SK-N-MC (cell line): ENCODE results near the gene USF1.

Experiments
- DNase-seq: peaks from one replicate; pipeline ENCODE4 v3.0.0-alpha.2; 2011; ENCODE audit warnings: low read depth, low spot score
- H3K27ac ChIP-seq: fragments of 200-600 bp; sonication (generic); 2 replicates; pipeline ENCODE4 v1.5.1; 2016; ENCODE audit warnings: mixed run types
- H3K36me3 ChIP-seq: fragments of 200-600 bp; sonication (generic); 2 replicates; pipeline ENCODE4 v1.6.1; 2017; ENCODE audit warnings: antibody characterized with exemption, low read length, mixed read lengths; ENCODE audit not compliant: insufficient read depth
- H3K4me3 ChIP-seq: fragments of 200-600 bp; sonication (generic); 2 replicates; pipeline ENCODE4 v1.5.1; 2016
- H3K9ac ChIP-seq: fragments of 200-600 bp; sonication (generic); 2 replicates; pipeline ENCODE4 v1.8.0; 2017; ENCODE audit warnings: mixed run types, mixed read lengths; ENCODE audit not compliant: insufficient read length
- H3K9me3 ChIP-seq: fragments of 200-600 bp; sonication (generic); 2 replicates; pipeline ENCODE4 v1.6.1; 2017; ENCODE audit warnings: low read depth, mild to moderate bottlenecking, antibody characterized with exemption, low read length, moderate library complexity, mixed read lengths
- EZH2 ChIP-seq: fragments of 200-600 bp; sonication (generic); IDR thresholded peaks from one replicate; pipeline ENCODE4 v1.6.1; 2017; ENCODE audit warnings: antibody characterized with exemption
- FOXP2 ChIP-seq: optimal IDR thresholded peaks from 2 replicates; pipeline ENCODE3; 2011; ENCODE audit warnings: mild to moderate bottlenecking, moderate library complexity; ENCODE audit not compliant: insufficient read depth; ENCODE audit errors: extremely low read length, control extremely low read depth
- POLR2AphosphoS5 ChIP-seq: IDR thresholded peaks from 2 replicates; pipeline ENCODE4 v1.6.1; 2012; ENCODE audit warnings: mild to moderate bottlenecking, low read depth, low read length, borderline replicate concordance

The USF1 gene

DNA sequence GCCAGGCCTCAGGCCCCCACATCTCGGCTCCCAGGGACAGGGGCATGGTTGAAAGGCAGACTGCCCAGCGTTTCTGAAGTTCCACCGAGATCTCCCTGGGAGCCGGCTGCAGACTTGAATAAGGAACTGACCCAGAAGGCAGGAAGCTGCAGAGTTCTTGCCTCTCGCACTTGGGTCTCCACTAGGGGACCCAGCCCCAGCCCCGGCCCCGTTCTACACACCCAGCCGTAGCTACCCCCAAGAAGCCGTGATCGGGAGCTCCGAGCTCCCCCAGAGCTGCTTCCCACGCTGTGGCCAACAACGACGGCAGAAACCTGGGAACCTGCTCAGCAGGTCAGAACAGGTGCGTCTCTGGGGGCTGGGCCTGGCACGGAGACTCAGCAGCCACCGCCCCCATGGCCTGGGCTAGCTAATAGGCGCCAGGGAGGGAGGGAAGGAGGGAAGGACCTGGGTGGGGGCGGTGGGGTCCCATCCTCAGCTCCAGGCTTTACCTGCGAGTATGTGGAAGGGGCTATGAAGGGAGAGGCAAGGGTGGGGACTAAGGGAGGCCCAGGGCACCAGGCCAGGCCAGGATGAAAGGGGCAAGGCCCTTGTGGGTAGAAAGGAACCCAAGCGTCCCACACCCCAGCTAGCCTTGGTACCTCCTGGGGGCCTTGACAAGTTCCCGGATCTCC lies 43.6 kb upstream of the USF1 start, which contains the start of gene NECTIN4:
NECTIN4 (minus strand) TSS at position 308 of the 674 bp plus-strand sequence; CDS start at position 46, 262 bp downstream.
- Histone ChIP-seq H3K27ac (no peak within 1 kb of the TSS), H3K9me3 (no peaks in the 10 kb centered on the region), H3K4me3 (no peak within 1 kb of the TSS), H3K9ac (no peak within 1 kb of the TSS), H3K36me3 (no peaks in the 10 kb centered on the region)
- no peak for TF ChIP-seq POLR2AphosphoS5
- no peak for TF ChIP-seq EZH2
- no peak for TF ChIP-seq FOXP2
- DNase-seq: no peak

DNA sequence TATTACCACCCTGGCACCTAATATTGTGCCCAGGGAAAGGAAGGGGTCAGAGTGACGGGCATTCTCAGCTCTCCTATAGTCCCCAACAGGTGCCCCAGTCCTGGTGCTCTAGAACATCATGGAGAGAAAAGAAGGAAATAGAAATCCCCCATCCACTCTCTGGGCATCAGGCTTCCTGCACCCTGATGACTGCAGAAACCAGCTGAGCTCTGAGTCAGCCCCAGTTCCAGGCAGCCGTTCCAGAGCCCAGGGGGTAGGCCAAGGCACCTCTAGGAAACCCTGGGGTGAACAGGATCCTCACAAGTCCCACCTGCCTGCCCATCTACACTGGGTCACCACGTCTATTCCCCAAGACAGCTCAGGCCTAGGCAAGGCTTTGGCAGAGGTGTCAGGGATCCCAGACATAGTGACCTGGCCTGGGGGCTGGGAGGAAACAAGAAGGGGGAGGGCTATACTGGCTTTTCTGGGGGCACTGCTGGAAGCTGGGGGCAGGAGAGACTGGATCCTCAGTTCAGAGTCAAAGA lies 42.9 kb upstream of the USF1 start:
- H3K36me3 ChIP-seq: no peaks in the 10 kb centered on the region
- no peak for DNase-seq
- no peaks in the 10 kb centered on the region for H3K9me3 ChIP-seq
- no peak overlapping the region for H3K4me3 ChIP-seq
- no peak overlapping the region for H3K27ac ChIP-seq
- no peak for TF ChIP-seq FOXP2
- no peak for TF ChIP-seq EZH2
- no peak for TF ChIP-seq POLR2AphosphoS5
- no peak overlapping the region for H3K9ac ChIP-seq

DNA sequence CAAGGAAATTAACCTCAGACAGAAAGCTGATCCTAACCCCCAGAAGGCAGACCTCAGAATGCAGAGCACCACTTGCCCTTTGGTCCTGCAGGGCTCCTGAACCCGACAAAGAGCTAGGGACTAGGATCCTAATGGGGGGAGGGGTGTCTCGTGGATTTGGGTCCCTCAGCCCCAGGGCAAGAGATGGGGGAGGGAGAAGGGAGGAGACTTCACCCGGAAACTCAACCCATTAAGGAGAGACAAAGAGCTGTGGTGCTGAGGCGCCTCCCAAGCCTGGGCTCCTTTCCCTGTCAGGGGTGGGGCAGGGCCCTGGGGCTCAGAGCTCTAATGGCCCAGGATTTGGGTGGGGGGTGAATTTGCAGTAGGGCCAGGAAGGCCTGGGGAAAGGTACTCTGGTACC lies 40.7 kb upstream of the USF1 start:
- H3K27ac ChIP-seq: no peak overlapping the region
- H3K4me3 ChIP-seq: no peak overlapping the region
- no peak overlapping the region for H3K9ac ChIP-seq
- H3K9me3 ChIP-seq: no peaks in the 10 kb centered on the region
- no peak for TF ChIP-seq FOXP2
- no peak for TF ChIP-seq POLR2AphosphoS5
- TF ChIP-seq EZH2: no peak
- no peaks in the 10 kb centered on the region for H3K36me3 ChIP-seq
- DNase-seq: no peak

DNA sequence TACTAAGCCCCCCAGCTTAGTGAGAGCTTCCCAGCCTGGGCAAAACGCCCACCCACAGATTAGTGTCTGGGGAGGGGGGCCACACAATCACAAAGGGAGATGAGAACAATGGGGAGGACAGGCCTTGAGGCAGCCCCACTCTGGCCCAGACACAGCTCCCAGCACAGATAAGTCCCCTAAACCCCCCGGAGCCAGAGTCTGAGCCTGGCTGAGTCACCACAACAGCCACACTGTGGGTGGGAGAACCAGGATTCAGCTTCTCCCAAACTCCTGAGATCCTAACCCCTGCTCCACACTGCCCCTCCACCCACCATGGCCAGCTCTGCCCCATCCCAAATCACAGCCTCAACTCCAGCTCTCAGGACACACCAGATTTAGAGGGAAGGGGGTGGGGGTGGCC lies 39.4 kb upstream of the USF1 start:
- Histone ChIP-seq H3K27ac (no peak overlapping the region), H3K9me3 (no peaks in the 10 kb centered on the region), H3K36me3 (no peaks in the 10 kb centered on the region), H3K4me3 (no peak overlapping the region), H3K9ac (no peak overlapping the region)
- DNase-seq: no peak
- TF ChIP-seq POLR2AphosphoS5 (no peak), EZH2 (no peak), FOXP2 (no peak)

DNA sequence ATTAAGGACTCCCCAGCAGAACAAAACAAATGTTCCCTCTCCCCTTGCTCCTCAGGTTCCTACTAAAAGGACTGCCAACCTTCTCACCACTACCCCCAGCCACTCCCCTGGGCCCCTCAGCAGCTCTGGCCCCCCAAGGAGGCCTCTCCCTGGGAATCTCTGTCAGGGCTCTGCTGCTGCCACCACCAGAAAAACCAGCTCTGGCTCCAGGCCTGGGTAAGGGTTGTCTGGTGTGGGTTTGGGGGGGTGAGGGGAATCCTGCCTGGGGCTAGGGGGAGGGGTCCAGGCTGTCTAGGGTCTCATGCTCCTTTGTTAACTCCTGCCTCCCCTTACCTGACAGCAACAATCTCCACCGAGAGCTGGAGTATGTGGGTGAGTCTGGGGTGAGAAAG lies 38.8 kb upstream of the USF1 start:
- no peaks in the 10 kb centered on the region for H3K9me3 ChIP-seq
- H3K4me3 ChIP-seq: no peak overlapping the region
- H3K27ac ChIP-seq: no peak overlapping the region
- H3K9ac ChIP-seq: no peak overlapping the region
- no peaks in the 10 kb centered on the region for H3K36me3 ChIP-seq
- no peak for TF ChIP-seq POLR2AphosphoS5
- no peak for TF ChIP-seq EZH2
- TF ChIP-seq FOXP2: no peak
- DNase-seq: no peak

DNA sequence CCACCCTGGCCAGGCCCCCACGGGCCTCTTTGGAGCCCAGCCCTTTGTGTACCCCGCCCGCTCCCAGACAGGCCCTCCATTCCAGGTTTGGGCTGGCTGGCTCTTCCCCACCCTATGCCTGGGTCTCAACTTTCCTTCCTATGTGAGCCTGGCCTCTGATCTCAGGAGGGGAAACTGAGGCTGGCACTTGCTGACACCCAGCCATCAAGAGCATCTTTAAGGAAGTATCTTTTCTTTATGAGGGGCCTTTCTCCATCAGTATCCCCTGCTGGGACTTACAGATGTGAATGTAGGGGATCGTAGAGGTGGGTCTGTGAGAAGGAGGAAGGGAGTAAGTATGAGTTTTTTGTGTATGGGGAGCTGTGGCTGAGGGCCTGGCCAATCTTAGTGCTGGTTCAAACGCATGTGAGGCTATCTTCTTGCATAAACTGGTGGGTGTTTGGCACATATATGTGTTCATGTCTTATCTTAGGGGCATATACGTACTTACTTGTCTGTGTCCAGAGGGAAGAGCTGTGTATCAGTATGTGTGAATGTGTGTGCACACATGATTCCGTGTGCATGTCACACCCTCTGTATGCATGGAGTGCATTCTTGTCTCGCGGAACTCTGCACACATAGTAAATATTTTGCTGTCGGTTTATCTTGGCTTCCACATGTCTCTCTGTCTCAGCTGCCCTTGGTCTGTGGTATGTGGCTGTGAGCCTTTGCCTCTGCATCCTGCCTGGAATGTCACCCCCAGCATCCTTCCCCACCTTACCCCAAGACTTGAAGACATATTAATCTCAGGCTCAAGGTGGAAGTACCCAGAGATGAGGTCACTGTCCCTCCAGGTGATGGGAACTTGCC lies 38.2 kb upstream of the USF1 start:
- Histone ChIP-seq H3K9ac (no peak overlapping the region), H3K27ac (no peak overlapping the region), H3K4me3 (no peak overlapping the region), H3K9me3 (no peaks in the 10 kb centered on the region), H3K36me3 (no peaks in the 10 kb centered on the region)
- TF ChIP-seq FOXP2: no peak
- no peak for TF ChIP-seq EZH2
- TF ChIP-seq POLR2AphosphoS5: no peak
- no peak for DNase-seq

DNA sequence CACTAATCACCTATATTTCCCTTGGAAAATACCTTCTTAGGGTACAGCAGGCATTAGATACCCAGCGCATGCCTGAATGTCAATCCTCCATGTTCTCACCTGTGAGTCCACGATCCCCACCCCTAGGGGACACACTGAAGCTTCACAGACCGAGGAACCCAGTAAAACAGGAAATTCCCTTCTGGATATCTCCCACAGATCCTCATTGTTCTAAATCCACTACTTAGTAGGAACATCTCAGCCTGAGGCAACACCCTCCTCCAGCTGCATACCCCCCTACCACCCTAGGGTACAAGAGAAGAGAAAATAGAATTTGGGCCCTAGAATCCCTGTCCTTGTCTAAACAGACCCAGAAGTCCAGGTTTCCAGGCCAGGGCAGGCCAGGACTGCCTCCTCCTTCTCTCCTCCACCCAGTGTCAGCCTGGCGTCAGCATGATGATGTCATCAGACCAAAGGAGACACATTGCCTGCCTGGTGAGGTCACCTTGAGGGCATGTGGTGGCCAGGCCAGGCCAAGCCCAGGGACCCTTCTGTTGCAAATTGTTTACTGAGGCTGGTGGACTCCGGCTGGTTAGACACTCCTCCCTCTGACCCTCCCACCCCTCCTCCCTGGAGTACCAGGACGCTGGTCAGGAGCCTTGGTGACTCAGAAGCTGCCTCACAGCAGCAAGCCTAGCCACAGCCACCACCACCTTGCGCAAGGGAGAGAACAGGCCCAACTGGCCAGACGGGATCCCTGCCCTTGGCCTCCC lies 37.4 kb upstream of the USF1 start:
- no peak overlapping the region for H3K4me3 ChIP-seq
- H3K9me3 ChIP-seq: no peaks in the 10 kb centered on the region
- H3K27ac ChIP-seq: no peak overlapping the region
- TF ChIP-seq EZH2 (no peak), FOXP2 (no peak), POLR2AphosphoS5 (no peak)
- H3K36me3 ChIP-seq: no peaks in the 10 kb centered on the region
- no peak overlapping the region for H3K9ac ChIP-seq
- DNase-seq: no peak

DNA sequence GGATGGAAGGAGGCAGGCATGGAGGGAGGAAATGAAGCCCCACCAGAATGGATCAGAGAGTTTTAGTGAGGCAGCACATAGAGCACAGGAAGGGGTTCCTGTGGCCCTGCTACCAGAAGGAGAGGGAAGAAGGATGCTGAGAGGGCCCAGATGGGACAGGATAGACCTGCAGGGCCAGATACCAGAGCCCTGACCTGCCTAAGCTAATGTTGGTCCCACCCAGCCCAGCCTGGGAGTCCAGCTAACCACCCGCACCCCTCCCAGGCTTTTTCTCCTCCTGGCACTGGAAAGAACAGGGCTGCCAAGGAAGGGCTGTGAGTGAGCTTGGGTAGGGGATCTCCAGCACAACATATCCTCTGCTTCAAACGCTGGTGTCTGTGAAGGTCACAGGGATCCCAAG lies 36.7 kb upstream of the USF1 start:
- Histone ChIP-seq H3K9ac (no peak overlapping the region), H3K4me3 (no peak overlapping the region), H3K9me3 (no peaks in the 10 kb centered on the region), H3K27ac (no peak overlapping the region), H3K36me3 (no peaks in the 10 kb centered on the region)
- no peak for DNase-seq
- TF ChIP-seq FOXP2 (no peak), POLR2AphosphoS5 (no peak), EZH2 (no peak)
